Central memory CD4-positive, alpha-beta T cell (primary cell): Measurements from ENCODE around the gene RASGRF2.

Experiments
- DNase-seq: peaks from one replicate; pipeline ENCODE4 v3.0.0; 2022

The RASGRF2 gene

GRCh38 chr5:81213070-81213469 lies 252.9 kb downstream of the RASGRF2 start:
- no peak for DNase-seq

GRCh38 chr5:81214848-81215247 lies 254.7 kb downstream of the RASGRF2 start:
- DNase-seq, result no peak

- DNase-seq, result no peak
Observed at GRCh38 chr5:81216152-81216551, 256.0 kb downstream of the RASGRF2 start.

GRCh38 chr5:81219389-81219788 lies 259.2 kb downstream of the RASGRF2 start:
- DNase-seq, result no peak

- no peak for DNase-seq
Observed at GRCh38 chr5:81222285-81222684, 262.1 kb downstream of the RASGRF2 start.

GRCh38 chr5:81225463-81225862 lies 265.3 kb downstream of the RASGRF2 start:
- DNase-seq, result no peak

- no peak for DNase-seq
Observed at GRCh38 chr5:81226286-81226685, 266.1 kb downstream of the RASGRF2 start.

- no peak for DNase-seq
Observed at GRCh38 chr5:81226949-81227348, 266.8 kb downstream of the RASGRF2 start.

GRCh38 chr5:81228084-81228483 lies 267.9 kb downstream of the RASGRF2 start:
- no peak for DNase-seq

- no peak for DNase-seq
Observed at GRCh38 chr5:81230416-81230815, 270.3 kb downstream of the RASGRF2 start.

GRCh38 chr5:81232464-81233079 lies 272.4 kb downstream of the RASGRF2 start:
- no peak for DNase-seq

- no peak for DNase-seq
Observed at GRCh38 chr5:81233080-81233634, 273.0 kb downstream of the RASGRF2 start, which contains the start of gene CKMT2. Gene CKMT2, plus strand, starts transcription at chr5:81233322. Its CDS starts 17,811 bp downstream, at chr5:81251133.

GRCh38 chr5:81234299-81234698 lies 274.1 kb downstream of the RASGRF2 start:
- DNase-seq, result no peak

- peak; percentile 1 for DNase-seq
Observed at GRCh38 chr5:81234801-81235200, 274.6 kb downstream of the RASGRF2 start.

GRCh38 chr5:81235287-81236072 lies 275.3 kb downstream of the RASGRF2 start:
- DNase-seq, result no peak

GRCh38 chr5:81238460-81238859 lies 278.3 kb downstream of the RASGRF2 start:
- no peak for DNase-seq

- DNase-seq, result no peak
Observed at GRCh38 chr5:81239613-81240012, 279.4 kb downstream of the RASGRF2 start.

- DNase-seq, result no peak
Observed at GRCh38 chr5:81241001-81241400, 280.8 kb downstream of the RASGRF2 start.

GRCh38 chr5:81241961-81242648 lies 281.9 kb downstream of the RASGRF2 start:
- no peak for DNase-seq

- DNase-seq, result no peak
Observed at GRCh38 chr5:81242906-81243436, 282.8 kb downstream of the RASGRF2 start.

GRCh38 chr5:81244451-81244850 lies 284.3 kb downstream of the RASGRF2 start:
- no peak for DNase-seq

GRCh38 chr5:81245871-81246235 lies 285.7 kb downstream of the RASGRF2 start:
- DNase-seq, result no peak

GRCh38 chr5:81246697-81247096 lies 286.5 kb downstream of the RASGRF2 start:
- DNase-seq, result no peak
